Measurements from ENCODE around the gene SLC31A2. TPM values are rescaled to one million over a fixed set of nuclear protein-coding genes. Genes with fewer than 3 reads are reported as not detected.
"Not testable (repeated sequence)": the region's sequence is repeated elsewhere in the genome, so short reads cannot be mapped to it uniquely, and the experiment has no call there.

Gene SLC31A2, protein sequence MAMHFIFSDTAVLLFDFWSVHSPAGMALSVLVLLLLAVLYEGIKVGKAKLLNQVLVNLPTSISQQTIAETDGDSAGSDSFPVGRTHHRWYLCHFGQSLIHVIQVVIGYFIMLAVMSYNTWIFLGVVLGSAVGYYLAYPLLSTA
- 7.5 TPM for polyA plus RNA-seq (2012; ENCODE audit: insufficient read depth, insufficient read length, low read depth)

DNA sequence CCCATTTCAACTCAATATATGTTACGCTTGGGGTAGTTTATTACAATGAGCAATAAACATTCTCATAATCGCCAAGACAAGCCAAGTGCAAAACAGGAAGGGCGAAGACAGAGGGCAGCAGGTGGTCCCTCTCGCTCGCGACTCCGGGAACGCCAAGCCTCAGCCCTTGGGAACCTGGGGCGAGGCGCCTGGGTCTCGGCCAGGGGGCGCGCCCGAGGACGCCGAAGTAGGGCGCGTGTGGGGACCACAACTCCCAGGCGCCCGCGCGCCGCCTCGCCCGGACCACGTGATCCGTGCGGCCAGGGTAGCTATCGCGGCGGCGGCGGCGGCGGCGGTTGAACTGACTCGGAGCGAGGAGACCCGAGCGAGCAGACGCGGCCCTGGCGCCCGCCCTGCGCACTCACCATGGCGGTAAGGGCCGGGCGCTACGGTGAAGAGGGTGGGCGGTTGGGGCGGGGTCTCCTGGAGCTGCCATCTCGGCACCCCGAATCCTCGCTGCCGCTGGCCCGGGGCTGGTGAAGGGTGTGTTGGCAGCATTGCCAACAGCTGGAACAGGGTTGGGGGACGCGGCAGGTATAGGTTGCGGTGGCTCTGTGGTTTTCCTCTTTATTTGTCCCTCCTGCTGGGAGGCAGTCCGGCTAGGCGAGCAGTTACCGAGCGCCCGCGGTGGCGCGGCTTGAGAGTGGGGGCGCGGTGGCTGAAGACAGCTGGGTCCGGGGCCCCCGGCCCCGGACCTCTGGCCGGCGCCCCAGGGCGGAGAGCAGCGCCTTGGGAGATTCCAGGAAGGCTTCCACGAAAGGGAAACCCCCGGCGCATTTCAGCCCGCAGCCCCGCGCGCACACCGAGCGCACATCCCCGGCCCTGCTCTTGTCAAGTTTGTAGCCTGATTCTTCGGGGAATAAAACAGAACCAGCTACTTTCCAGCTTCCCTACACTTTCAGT, at the start of gene SLC31A2:
Gene SLC31A2 (plus strand): TSS at position 338 of the 942 bp plus-strand sequence. CDS start 68 bp downstream, at position 406.
- TF ChIP-seq, protein P1, sequence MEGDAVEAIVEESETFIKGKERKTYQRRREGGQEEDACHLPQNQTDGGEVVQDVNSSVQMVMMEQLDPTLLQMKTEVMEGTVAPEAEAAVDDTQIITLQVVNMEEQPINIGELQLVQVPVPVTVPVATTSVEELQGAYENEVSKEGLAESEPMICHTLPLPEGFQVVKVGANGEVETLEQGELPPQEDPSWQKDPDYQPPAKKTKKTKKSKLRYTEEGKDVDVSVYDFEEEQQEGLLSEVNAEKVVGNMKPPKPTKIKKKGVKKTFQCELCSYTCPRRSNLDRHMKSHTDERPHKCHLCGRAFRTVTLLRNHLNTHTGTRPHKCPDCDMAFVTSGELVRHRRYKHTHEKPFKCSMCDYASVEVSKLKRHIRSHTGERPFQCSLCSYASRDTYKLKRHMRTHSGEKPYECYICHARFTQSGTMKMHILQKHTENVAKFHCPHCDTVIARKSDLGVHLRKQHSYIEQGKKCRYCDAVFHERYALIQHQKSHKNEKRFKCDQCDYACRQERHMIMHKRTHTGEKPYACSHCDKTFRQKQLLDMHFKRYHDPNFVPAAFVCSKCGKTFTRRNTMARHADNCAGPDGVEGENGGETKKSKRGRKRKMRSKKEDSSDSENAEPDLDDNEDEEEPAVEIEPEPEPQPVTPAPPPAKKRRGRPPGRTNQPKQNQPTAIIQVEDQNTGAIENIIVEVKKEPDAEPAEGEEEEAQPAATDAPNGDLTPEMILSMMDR (IDR thresholded peaks at IDR 0.05; ENCODE audit: low read depth, low read length), result peak; percentile 53
- Histone ChIP-seq H3K9me3 (no peaks in the 10 kb centered on the region), H3K36me3 (no peaks in the 10 kb centered on the region), H3K27me3 (no peaks in the 10 kb centered on the region), H3K4me3 (ENCODE audit: low read depth, low read length) (peak within 1 kb of the TSS; percentile 84), H3K4me1 (peaks cover 7% of the 10 kb centered on the region)
- DNase-seq, result peak; percentile 97

DNA sequence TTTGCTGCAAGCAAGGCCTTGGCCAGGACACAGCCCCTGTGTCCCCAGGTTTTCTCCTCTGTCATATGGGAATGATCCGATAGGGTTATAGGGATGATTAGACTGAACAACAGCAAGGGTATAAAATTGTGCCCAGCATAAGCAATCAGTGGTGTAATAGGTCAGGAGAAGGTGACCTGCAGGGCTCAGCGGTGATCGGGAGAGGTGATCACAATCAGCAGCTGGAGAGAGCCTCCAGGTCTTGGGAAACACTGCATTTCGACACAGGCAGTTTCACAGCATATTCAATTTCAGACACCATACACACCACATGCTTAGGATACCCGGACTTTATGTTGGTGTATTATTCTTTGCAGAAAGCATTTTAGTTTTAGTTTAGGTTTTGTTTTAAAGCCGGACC, 45.5 kb upstream of the SLC31A2 start:
- H3K9me3 ChIP-seq; H3K4me3 ChIP-seq (ENCODE audit: low read depth, low read length); DNase-seq; H3K27me3 ChIP-seq; H3K36me3 ChIP-seq; H3K4me1 ChIP-seq: not testable (repeated sequence)

DNA sequence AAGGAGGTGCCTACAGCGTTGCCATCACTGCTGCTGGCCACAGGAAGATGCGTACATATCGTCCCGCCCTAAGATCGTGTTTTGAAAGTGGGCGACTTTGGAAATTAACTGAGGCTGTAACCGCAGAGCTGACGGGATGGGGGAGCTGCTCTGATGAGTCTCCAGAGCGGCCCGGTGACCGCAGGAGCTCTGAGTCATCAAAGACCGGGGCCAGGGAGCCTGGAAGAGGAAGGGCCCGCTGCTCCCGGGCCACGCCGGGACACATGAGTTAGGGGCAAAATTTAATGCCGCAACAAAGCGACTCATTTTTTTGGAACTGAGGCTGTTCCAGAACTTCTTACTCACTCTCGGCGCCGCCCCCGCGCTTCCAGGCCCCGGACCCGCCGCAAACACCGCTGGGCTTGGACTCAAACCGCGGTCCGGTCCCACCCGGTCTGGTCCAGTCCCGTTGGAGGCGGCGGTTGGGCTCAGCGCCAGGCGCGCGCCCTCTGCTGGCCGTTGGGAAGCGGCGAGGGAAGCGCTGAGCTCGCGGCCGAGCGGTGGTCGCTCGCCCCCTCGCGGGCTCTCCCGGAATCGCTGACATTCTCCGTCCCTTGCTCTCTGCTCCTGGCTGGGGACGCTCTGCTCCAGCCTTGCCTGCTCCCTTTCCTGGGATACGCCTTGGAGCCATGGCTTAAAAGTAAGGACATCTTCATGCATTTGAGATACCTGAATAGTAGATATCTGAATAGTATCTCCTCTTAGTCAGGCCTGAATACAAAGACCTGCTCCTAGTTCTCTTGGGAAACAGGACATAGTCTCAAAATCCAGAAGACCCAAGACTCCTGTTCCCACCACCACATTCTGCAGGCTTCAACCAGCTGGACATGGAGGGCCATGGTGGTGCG, 39.5 kb upstream of the SLC31A2 start:
- H3K4me3 ChIP-seq (ENCODE audit: low read depth, low read length); H3K36me3 ChIP-seq; H3K4me1 ChIP-seq; H3K9me3 ChIP-seq; H3K27me3 ChIP-seq: not testable (repeated sequence)
- DNase-seq, result peak; percentile 33
- TF ChIP-seq, protein P1 (IDR thresholded peaks at IDR 0.05; ENCODE audit: low read depth, low read length), result peak; percentile 32

DNA sequence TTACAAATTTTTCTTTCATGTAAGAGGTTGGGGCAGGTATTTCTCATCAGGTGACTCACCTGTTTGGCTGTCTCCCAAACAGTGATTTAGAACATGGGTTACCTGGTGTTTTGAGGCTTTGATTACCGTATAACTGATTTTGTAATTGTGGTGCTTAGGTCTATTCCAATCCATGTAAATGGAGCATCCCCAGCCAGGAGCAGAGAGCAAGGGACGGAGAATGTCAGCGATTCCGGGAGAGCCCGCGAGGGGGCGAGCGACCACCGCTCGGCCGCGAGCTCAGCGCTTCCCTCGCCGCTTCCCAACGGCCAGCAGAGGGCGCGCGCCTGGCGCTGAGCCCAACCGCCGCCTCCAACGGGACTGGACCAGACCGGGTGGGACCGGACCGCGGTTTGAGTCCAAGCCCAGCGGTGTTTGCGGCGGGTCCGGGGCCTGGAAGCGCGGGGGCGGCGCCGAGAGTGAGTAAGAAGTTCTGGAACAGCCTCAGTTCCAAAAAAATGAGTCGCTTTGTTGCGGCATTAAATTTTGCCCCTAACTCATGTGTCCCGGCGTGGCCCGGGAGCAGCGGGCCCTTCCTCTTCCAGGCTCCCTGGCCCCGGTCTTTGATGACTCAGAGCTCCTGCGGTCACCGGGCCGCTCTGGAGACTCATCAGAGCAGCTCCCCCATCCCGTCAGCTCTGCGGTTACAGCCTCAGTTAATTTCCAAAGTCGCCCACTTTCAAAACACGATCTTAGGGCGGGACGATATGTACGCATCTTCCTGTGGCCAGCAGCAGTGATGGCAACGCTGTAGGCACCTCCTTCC, 37.9 kb upstream of the SLC31A2 start:
- DNase-seq, result not testable (repeated sequence)

DNA sequence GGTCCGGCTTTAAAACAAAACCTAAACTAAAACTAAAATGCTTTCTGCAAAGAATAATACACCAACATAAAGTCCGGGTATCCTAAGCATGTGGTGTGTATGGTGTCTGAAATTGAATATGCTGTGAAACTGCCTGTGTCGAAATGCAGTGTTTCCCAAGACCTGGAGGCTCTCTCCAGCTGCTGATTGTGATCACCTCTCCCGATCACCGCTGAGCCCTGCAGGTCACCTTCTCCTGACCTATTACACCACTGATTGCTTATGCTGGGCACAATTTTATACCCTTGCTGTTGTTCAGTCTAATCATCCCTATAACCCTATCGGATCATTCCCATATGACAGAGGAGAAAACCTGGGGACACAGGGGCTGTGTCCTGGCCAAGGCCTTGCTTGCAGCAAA, 32.0 kb upstream of the SLC31A2 start:
- not testable (repeated sequence) for H3K9me3 ChIP-seq, DNase-seq, H3K27me3 ChIP-seq

More for the DNA sequence above, 37.9 kb upstream of the SLC31A2 start:
- H3K4me3 ChIP-seq (ENCODE audit: low read depth, low read length); H3K27me3 ChIP-seq; H3K4me1 ChIP-seq; H3K36me3 ChIP-seq; H3K9me3 ChIP-seq: not testable (repeated sequence)

DNA sequence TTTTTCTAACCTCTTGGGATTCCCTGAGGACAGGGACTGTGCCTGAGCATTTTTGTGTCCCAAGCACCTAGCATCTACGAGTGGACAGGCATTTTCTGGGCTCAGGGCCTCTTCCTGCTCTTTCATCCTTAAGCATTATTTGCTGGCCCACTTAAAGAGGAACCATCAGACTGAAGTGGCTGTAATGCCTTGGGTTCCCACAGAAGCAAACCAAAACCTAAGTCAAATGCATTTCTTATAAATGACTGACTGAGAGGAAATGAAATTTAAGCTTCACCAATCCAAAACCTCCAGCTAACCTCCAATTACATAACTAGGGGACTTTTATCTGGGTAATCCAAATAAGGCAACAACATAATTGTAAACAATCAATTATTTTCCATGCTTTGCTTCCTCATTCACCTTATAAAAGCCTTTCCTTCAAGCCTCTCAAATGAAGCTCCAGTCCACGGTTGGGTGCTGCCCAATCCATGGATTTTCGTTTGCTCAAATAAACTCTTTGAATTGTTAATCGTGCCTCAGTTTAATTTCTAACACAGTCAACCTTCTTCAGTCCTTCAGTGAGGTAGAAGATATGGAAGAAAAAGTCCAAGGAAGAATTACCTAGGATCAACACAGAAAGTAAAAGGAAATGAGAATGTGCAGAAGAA, 25.3 kb upstream of the SLC31A2 start:
- Histone ChIP-seq H3K27me3 (no peaks in the 10 kb centered on the region), H3K4me3 (ENCODE audit: low read depth, low read length) (no peak overlapping the region), H3K4me1 (no peaks in the 10 kb centered on the region), H3K9me3 (no peaks in the 10 kb centered on the region), H3K36me3 (no peaks in the 10 kb centered on the region)
- DNase-seq, result no peak
- TF ChIP-seq, protein P1 (IDR thresholded peaks at IDR 0.05; ENCODE audit: low read depth, low read length), result no peak

More for the DNA sequence above, 32.0 kb upstream of the SLC31A2 start:
- not testable (repeated sequence) for H3K4me1 ChIP-seq; H3K36me3 ChIP-seq; H3K4me3 ChIP-seq (ENCODE audit: low read depth, low read length)

All from BE2C (cell line).